NCI-H1048 (cell line): Measurements from ENCODE around the gene COL4A1.

Experiments used
- DNase-seq: peaks from one replicate; lab custom pipeline; 2025; lab: John Stamatoyannopoulos, UW

Gene COL4A1

DNA sequence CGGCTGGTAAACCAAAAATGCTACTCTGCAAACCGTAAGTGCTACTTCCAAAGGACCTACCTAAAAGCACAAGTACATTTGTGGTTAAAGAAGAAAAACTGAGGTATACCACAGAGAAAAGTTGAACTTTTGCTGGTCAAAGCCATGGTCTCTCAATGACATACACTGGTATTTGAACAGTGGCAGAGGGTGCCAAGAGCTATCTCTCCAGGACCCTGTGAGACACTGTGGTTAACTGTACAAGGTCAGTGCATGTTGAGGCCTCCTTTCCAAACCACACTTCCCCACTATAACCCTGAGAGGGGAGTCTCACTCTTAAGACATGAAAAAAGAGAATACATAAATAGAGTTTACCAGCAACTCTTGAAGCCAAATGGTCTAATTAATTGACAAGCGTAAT, 49.5 kb downstream of the COL4A1 start:
- DNase-seq, result no peak

DNA sequence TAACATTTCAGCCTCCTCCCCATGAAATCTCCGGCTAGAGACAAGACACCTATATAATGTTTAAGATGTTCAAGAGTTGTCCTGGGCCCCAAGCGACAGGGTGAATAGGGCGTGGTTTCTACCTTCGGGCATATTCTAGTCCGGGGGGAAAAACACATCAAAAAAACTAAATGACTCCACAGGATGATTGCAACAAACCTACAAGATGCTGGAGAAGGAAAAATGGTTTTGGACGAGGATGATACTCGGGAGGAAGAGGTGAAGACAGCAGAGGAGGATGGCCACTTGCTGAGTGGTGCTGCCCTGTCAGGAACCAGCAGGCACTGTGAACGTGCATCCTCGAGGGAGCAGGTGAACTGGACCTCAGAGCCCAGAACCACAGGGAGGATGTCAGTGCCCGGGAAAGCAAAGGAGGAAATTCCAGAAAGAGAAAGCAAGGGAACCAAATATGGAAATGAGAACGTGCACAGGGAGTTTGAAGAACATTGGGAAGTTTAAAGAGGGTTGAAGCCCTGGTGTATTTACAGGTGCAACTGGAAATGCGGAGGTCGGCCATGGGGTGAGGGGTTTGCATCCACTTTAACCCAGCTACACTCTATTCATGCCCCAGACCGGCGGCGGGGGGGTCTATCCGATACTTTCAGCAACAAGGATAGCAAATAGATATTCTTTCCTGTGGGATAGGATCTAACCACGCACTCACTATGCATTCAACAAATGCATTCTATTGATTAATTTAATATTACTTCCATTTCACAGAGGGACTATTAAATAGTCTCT, 50.6 kb downstream of the COL4A1 start:
- no peak for DNase-seq

DNA sequence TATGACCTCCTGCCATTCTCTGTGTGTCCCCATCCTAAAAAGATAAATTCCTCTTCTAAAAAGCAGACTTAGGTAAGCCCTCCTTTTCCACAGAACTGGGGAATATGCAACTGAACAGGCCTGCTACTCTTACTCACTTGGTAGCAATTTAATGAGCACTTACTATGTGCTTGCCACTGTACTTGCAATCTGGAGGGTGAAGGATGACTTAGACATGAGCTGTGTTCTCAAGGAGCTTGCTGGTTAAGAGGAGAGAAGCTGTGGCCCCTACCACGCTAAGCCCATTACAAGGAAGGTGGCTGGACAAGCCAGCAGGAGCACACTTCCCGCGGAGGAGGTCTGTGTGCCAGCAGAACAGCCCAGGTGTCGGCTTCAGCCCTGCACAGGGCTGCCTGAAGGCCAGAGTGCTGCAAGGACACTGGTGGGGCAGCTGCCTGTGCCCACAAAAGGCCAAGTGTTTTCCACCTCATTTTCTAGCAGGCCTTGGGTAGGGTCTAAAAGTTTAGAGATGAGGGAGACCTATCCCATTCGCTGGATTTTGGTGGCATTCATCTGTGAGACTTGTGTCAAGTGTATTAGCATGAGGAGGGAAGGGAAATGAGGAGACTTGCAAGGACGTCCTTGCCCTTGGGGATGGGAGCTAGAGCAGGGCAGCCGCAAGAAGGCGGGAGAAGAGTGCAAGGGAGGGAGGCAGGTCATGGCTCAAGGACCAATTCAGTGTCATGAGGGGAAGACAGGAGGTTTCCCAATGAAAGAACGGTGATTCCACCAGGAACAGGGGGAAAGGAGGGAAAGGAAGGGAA, 52.0 kb downstream of the COL4A1 start:
- DNase-seq, result no peak

DNA sequence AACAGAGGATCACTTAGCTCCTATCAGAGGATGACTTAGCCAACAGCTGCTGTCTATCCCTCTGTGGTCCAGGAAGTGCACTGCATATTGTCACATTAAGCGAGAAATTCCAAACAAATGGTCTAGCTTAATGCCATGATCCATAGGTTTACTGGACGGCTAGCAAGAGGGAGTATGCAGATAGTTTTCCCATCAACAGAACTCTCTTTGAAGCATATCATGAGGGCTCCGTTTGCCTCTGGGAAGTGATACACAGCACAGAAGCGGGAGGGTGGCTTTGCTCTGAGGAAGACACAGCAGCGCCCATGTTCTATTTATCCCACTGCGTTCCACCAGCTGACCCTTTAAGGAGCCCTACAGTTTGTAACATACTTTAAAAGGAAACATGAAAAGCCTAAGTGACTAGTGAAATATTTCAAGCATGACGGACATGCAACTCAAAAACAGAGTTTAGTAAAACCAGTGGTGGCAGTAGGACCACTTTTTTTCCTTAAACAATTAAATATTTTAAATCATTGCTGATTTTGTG, 52.7 kb downstream of the COL4A1 start:
- DNase-seq, result no peak

DNA sequence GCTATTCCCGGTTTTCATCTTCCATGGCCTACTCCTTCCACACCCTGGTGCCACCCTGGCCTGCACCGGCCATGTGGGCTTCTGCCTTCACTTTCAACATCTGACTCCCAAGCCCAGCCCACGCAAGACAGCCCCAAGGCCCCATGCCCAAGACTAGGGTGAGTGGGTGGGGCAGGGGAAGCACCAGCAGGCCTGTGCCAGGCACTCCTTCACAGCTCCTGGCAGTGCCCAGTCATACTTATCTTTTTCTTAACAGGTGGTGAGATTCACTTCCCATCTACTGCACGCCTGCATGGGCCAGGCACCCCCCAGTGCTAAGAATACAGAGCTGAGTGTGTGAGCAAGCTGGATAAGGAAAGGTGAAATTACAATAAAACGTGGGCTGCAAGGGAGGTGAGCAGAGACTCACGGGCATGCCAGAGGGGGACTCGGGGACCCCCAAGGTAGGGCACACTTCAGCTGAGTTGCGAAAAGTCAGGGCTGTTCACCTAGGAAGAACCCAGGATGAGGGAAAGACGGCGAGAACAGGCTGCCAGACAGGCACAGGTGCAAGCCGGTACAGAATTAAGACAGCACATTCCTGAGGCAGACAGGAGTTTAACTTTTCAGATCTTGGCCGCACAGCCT, 55.7 kb downstream of the COL4A1 start:
- no peak for DNase-seq

DNA sequence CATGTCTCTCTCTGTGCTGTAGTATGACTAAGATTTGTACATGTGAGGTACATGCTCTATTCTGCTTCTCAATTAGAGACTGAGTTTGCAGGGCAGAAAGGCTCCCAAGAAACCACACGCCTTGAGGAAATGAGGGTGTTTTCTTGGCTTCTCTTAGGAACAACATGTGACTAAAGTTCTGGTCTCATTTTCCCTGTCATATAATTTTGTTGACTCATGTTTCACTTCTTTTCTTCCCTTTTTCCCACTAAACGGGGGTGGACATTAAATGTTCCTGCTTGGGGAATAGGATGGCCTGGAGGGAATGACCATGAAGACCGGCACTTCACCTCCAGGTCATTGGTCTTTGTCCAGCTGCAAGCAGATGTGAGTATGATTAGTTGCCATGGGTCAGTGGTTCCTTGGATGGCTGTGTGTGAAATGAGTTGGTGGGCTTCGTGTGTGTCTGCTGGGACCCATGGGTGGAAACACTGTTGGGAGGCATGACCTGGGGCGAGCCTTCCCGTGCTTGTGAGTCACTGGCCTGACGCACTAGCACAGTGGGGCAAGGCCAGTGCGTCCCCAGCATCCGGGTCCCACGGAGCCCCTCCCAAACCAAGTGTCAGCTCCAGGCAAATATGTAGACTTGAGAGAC, 56.6 kb downstream of the COL4A1 start:
- DNase-seq, result no peak

DNA sequence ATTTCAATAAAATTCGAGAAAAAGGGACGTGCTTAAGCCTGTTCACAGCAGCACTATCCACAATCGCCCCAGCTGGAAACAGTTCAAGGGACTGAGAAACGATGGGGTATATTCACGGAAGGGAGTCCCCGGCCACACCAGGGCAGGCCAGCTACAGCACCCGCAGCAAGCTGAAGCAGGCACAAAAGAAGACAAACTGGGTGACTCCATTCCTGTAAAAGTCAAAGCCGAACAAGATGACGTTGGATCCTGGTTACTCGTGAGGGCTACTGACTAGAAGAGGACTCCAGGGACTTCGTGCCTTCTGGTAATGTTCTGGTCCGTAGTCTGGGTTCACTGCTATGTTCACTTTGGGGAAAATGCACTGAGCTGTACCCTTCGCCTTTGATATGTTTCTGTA, 57.6 kb downstream of the COL4A1 start:
- DNase-seq, result no peak

DNA sequence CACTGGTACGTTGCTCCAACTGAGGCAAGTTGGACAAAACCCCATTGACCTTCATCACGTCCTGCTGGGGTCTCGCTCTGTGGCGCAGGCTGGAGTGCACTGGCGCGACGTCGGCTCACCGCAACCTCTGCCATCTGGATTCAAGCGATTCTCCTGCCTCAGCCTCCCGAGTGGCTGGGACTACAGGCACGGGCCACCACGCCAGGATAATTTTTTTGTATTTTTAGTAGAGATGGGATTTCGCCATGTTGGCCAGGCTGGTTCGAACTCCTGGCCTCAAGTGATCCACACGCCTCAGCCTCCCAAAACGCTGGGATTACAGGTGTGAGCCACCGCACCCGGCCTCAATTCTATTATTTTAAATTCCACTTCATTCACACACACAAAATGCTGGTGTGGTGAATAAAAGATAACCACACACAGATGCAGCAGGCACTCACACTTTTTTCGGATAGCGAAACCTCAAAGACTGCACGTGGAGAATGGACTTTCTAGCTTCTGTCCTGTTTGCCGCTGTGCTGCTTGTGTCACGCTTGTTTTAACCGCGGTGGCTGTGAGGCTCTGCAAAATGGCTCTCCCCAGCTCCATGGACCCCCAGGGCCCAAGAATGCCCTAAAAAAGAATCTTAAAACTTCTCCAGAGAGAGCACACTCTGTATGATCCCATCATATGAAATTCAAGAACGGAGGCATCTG, 58.4 kb downstream of the COL4A1 start:
- DNase-seq, result no peak

DNA sequence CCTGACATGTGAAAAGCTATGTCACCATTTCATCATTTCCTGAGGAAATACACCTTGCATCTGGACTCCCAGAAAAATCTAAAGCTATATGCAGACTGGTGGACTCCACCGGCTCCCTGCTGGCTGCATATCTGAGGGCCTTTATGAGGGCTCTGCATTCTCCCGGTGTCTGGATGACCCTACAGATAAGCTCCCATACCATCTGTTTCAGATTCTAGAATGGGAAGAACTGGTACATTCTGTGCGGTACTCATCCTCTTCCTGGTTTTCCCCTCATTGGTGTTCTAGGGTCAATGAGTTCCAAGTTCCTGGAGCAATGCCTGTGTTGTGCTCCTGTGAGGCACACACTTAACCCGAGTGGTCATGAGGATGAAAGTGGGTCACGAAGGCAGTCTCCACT, 60.4 kb downstream of the COL4A1 start:
- no peak for DNase-seq

DNA sequence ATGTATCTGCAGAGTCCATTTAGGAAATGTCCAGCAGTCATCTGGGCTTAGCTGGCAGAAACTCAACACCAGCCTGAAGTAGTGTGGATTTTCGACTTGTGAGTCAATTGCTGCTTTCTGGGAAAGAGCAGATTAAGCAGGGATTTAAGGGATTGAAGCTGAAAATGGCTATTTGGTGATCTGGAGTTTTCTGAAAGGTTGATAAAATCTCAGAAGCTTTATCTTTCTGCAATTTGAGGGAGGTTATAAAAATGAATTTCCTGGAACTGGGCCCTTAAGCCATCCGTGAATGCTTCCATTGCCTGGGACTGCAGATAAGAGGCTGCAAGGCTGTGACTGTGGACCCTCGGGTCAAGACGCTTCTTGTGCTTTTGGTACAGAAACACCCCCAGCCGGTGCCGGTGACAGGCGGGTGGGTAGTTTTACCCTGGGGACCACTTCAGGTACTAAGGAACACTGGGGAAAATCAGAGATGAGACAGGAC, 61.5 kb downstream of the COL4A1 start:
- no peak for DNase-seq

DNA sequence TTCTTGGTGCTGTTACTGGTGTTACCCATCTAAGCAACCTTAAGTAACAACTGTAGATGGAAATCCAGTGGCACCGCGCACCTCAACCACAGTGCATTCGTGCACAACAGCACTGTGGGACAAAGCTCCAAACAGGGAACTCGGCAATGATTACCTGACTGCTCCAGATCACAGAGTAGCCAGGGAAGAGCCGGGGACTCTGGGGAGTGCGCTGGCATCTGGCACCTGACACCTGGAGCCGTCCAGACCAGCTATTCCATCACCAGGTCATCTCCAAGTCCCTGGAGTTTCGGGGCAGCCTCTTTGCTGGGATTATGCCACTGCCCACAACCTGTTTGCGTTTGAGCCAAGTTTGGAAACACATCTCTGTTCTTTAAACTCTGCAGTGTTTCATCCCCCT, 62.0 kb downstream of the COL4A1 start:
- no peak for DNase-seq

DNA sequence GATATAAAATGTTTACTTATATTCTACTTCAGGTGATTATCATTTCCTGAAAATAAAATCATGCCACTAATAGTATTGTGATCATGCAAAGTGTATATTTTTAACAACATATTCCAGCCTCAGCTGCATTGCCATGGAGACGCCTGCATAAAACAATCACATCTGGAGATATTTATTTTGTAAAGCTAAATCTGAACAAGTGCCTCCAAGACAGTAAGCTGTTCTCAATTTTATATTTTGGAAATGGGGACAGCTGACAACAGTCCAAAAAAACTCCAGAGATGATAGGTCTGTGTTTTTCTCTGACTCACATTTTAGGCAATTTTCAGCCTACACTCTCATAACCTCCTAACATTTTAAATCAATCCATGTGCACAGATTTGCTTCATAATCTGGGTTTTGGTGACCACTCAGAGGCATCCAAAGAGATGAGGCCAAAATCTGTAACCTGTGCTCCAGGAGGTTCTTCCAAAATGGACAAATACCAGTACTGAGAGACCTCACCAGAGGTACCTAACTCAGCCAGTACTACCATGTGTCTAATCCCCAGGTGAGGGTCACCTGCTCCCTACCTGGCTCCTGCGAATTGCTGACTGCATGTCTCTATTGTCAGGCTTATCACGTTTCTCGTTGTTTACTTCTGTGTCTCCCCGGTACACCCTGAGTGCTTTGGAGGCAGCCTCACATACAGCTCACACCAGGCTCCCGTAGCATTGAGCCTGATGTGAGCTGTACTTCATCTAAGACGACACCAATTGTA, 62.7 kb downstream of the COL4A1 start:
- DNase-seq, result no peak

DNA sequence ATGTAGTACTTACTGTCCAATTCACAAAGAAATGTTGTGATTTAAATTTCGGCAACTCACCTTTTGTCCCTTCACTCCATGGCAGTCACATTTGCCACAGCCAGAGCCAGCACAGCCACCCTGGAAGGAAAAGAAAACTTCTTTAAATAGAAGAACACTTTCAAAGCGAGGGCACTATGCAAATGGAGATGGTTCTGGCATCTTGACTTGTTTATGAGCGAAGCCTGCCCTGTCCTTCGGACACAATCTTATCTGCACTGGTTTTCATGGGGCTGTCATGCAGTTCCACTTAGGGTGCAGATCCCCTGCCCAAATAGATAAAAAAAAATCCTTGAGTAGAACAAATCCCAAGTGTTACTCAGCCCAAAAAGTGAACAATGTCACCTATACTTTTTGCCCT, 64.3 kb downstream of the COL4A1 start:
- DNase-seq, result no peak

DNA sequence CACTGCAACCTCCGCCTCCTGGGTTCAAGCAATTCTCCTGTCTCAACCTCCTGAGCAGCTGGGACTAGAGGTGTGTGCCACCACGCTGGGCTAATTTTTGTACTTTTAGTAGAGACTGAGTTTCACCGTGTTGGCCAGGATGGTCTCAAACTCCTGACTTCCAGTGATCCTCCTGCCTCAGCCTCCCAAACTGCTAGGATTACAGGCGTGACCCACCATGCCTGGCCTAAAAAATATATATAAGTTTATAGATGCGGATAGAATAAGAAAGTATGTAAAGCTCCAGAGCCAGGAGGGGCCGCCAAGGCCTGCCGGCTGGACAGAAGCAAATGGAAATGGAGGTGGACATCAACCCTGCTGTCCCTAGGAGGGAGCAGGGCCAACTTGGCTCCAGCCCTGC, 66.0 kb downstream of the COL4A1 start:
- DNase-seq, result no peak

DNA sequence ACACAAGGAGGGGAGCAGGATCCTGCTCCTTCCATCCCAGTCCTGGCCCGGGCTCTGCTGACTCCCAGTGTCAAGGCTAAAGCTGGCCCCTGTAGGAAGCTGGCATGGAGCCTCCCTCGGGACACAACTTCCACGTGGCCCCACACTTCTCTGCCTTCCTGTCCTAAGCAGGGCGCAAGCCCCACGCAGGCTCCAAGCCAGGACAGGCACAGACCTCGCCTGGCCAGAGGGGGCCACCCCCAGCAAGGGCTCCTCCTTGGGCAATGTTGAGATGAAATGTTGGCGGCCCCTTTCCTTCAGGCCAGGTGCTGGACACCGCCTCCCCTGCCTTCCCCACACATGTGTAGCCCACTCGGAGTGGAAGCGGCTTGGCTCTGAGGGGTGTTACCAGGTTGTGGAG, 66.6 kb downstream of the COL4A1 start:
- DNase-seq, result no peak

DNA sequence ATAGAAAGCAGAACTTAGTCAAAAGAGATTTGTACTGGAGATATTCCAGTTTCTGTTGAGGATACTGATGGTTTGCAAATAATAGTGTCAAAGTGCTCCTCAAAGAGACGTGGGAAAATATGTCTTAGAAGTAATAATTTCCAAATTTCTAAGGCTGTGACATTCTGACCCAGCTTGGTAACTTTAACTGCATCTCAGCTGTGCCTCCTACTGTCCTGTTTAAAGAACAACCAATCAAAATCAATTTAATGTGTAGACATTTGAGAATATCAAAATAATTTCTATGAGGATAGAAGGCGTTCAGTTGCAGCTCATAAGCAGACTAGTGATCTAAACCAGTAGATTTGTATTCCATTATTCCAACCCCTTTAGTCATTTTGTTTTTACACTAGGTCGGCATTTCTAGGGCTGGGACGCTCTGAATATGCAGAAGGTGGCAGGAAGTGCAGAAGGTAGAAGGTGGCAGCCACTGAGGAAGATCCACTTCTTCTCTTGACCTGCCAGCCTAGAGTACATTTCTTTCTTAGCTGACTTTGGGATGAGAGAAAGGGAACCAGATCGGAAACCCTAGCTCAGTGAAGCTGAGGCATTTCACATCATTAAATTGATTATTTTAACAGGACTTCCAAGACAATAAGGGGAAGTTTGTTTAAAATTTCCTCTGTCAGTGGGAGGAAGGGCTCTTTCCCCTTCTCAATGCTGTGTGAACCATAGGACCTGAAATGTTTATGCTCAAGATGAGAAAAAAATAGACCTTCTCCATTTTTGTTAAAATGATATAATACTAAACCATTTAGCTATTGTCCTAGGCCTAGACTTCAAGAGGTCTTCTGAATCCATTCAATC, 67.5 kb downstream of the COL4A1 start:
- no peak for DNase-seq

DNA sequence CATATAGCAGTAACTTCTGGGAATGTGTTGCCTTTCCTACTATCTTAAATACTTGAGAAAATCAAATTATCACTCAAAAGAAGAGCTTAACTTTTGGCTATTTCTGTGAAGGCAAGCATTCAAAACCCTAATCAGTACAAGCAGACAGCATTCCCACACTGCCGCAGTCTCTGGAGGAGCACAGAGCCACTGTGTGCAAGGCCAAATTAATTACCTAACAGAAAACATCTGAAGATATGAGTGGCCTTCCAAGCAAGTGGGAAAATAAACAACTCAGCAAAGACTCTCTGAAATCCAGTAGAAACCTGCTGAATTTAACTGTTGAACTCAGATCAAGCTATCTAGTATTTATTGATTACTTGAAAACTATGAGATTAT, 68.2 kb downstream of the COL4A1 start:
- no peak for DNase-seq

DNA sequence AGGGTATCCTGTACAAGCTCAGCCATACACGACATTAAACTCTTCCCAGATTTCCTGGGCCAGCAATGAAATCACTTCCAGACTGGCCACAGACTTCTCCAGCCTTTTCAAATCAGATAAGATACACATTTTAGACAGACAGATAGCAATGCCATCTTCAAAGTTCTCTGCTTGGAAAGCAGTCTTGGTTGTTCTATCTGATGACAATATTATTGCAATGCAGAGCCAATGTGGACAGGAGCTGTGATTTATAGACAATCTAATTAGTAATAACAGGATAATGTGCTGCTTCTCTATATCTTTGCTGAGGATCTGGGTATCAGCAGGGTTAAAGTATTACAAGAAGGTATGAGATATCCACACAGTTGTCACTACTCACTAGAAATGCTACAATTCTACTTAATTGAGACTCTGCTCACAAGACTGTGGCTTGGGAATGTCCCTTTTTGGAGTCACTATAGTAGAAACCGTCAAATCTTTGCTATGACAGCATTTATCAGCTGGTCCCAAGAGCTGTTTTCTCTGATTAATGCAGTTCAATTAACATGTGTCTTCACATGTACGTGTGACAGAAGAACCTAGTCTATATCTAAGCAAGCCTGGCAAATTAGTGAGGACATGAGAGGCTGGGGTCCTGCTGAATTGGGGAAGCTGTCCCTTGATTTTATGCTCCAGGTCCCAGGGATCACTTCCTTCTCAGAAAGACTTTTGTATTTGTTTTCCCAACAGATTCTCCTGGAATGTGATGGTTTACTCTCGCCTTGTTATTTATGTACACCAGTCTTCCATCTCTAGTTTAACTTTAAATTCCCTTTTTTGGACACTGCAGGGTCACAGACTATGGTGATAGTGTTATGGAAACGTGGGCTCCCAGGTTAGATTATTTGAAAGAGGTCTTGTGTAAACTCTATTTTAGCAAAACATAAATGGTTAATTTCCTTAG, 68.8 kb downstream of the COL4A1 start:
- no peak for DNase-seq

DNA sequence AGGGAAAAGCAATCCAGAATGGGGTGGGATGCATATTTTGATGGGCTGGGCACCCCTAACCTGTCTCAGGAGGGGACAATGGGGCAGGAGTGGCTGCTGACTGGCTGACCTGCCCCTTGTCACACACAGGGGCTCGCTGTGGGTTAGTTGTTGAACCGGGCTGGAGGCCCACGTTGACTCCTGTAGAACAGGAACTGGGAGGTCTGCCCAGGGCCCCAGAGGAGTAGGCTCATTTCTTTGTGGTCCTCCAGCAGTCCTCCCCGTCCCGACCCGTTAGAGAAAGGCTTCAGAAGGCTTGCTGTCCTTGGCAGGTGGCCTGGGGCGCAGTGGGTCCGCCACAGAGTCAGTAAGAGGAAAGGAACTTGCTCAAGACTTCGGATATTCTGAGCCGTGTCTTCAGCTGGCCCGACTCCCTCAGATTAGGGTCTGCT, 70.1 kb downstream of the COL4A1 start:
- no peak for DNase-seq
